ENCODE data around the gene FGFRL1.

The FGFRL1 gene, protein sequence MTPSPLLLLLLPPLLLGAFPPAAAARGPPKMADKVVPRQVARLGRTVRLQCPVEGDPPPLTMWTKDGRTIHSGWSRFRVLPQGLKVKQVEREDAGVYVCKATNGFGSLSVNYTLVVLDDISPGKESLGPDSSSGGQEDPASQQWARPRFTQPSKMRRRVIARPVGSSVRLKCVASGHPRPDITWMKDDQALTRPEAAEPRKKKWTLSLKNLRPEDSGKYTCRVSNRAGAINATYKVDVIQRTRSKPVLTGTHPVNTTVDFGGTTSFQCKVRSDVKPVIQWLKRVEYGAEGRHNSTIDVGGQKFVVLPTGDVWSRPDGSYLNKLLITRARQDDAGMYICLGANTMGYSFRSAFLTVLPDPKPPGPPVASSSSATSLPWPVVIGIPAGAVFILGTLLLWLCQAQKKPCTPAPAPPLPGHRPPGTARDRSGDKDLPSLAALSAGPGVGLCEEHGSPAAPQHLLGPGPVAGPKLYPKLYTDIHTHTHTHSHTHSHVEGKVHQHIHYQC

DNA sequence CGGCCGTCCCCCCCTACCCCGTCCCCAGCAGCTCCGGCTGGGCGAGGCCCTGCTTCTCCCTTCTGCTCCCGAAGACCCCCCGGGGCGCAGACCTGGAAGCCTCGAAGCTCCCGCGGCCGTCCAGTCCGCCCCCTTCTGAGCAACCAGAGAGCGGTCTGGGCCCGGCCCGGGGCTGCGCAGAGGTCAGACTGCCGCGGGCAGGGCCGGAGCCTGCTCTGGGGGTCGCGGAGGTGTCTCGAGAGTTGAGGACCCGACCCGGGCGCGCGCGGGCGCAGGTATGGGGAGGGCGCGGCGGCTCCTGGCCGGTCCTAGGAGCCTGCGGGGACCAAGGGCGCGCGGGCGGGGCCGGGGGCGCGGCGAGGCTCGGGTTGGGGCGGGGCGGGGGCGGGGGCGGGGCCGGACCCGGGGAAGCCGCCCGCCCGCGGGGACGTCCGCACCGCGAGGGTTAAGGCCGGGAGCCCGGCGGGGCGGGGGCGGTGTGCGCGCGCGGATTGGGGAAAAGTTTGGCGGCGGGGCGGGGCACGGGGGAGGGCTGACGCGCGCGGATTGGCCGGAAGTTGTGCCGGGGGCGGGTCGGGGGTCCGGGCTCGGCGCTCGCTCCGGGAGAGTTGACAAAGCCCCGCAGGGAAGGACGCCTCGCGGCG, at the start of gene FGFRL1:
Gene FGFRL1, plus strand, starts transcription at position 605 of the 644 bp plus-strand sequence. CDS start 860 bp downstream, outside the sequence.
- Mint-ChIP-seq H3K36me3 (peaks cover 7% of the 10 kb centered on the region), H3K27ac (peak within 1 kb of the TSS; percentile 90)
- ATAC-seq = peak; percentile 56

DNA sequence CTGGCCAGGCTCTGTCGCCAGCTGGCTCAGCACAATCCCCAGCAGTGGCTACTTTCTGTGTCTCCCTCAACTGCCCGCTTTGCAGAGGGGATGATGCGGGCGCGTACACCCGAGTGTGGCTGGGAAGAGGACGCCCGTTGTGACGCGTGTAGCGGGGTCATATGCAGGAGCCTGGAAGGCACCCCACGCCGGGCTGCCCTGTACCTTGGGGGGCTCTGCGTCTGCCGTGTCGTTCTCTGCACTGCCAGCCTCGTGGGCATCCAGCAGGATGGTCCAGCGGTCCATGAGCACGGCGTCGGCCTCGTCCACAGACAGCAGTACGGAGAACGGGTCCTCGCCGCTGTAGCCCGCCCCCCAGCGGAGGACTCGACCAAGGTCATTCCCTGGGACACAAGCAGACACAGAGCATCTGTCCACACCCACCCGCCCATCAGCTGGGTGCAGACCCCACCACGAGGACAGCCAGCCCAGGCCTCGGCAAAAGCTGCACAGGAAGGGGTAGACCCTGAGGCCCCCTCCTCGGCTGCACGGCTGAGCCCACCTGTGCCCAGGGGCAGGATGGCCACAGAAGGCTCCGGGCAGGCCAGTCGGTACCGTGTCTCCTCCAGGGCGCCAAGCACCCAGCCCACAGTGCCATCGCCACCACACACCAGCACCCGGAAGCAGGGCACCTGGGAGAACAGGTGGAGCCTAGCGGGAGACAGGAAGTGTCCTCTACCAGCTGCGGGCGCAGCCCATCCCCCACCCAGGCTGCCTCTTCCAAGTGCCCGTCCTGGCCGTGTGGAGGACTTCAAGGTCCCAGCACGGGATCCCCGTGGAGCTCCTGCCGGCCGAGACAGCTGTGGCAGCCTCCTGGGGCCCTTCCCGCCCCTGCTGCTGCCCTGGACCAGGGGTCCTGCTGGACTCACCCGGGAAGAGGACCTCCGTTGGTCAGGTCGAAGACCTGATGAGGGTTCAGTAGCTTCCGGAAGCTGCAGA, 48.9 kb upstream of the FGFRL1 start:
- no peaks in the 10 kb centered on the region for H3K4me1 Mint-ChIP-seq
- H3K36me3 Mint-ChIP-seq = peaks cover 12% of the 10 kb centered on the region
- no peak overlapping the region for H3K27ac Mint-ChIP-seq
- no peak overlapping the region for H3K4me3 Mint-ChIP-seq
- DNase-seq (ENCODE audit: low spot score in 2 of 2) (no peak), ATAC-seq (no peak)
- no peaks in the 10 kb centered on the region for H3K9me3 Mint-ChIP-seq

More for the DNA sequence above, at the start of gene FGFRL1:
- Mint-ChIP-seq H3K9me3 (no peaks in the 10 kb centered on the region), H3K4me1 (peaks cover 16% of the 10 kb centered on the region), H3K4me3 (peak within 1 kb of the TSS; percentile 89)
- peak; percentile 86 to 91 for DNase-seq (ENCODE audit: low spot score in 2 of 2)

- Mint-ChIP-seq H3K4me1 (no peaks in the 10 kb centered on the region), H3K9me3 (no peaks in the 10 kb centered on the region), H3K4me3 (no peak overlapping the region), H3K27ac (peak overlapping the region; percentile 40), H3K36me3 (peaks cover 12% of the 10 kb centered on the region)
- DNase-seq (ENCODE audit: low spot score in 2 of 2) (no peak), ATAC-seq (no peak)
Measured at GRCh38 chr4:963276-964225, 47.9 kb upstream of the FGFRL1 start.

GRCh38 chr4:964346-965025, 46.9 kb upstream of the FGFRL1 start:
- Mint-ChIP-seq H3K36me3 (peaks cover 7% of the 10 kb centered on the region), H3K4me3 (no peak overlapping the region), H3K4me1 (no peaks in the 10 kb centered on the region), H3K27ac (peak overlapping the region; percentile 40), H3K9me3 (no peaks in the 10 kb centered on the region)
- ATAC-seq (no peak), DNase-seq (ENCODE audit: low spot score in 2 of 2) (no peak)

DNA sequence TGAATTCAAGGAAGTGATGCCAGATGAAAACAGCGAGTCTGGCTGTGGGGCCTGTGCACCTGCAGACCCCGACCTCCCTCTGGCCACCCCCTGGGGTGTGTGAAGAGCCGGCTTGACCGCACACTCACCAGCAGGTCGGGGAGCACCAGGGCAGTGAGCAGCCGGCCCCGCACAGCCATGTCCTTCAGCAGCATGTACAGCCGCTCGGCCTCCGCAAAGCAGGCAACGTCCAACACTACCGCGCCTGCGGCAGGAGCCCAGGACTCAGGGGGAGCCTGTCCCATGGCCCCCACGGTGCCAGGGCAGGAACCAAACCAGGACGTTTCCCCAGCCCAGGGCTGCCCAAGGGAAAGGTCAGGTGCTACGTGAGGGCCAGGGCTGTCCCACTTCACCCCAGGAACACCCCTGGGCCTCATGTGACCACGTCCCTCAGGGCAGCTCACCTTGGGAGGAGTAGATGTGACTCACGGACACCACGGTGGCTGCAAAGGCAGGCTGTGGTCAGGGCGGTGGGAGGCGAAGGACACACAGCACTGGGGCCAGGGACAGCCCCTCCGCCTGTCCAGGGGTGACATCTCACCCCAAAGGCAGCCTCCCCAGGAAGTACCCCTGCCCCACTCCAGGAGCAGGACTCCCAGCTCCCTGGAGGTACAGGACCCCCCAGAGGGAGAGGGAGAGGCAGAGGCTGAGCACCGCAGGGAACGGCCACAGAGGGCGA, 46.2 kb upstream of the FGFRL1 start:
- DNase-seq (ENCODE audit: low spot score in 2 of 2) (no peak), ATAC-seq (no peak)
- H3K4me3 Mint-ChIP-seq = no peak overlapping the region
- H3K27ac Mint-ChIP-seq = no peak overlapping the region
- H3K9me3 Mint-ChIP-seq = no peaks in the 10 kb centered on the region
- H3K36me3 Mint-ChIP-seq = peaks cover 7% of the 10 kb centered on the region
- peaks cover 6% of the 10 kb centered on the region for H3K4me1 Mint-ChIP-seq

DNA sequence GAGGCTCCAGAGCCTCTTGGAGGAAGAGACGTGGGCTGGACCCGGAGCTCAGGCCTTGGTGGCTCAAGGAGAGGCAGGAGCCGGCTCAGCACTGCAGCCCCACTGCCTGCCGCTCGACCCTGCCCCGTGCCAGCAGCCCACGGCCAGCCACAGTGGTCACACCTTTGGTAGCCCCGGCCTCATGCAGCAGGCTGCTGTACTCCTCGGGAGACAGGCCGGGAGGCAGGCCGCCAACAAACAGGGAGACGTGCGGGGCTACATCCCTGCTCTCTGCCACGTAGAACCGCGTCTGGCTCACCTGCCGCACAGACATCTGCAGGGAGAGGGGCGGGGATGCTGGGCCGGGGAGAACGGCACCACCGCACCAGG, 45.7 kb upstream of the FGFRL1 start:
- Mint-ChIP-seq H3K36me3 (peaks cover 7% of the 10 kb centered on the region), H3K4me1 (peaks cover 11% of the 10 kb centered on the region), H3K4me3 (no peak overlapping the region), H3K9me3 (no peaks in the 10 kb centered on the region), H3K27ac (no peak overlapping the region)
- DNase-seq (ENCODE audit: low spot score in 2 of 2) (no peak), ATAC-seq (no peak)

GRCh38 chr4:966266-967112, 44.9 kb upstream of the FGFRL1 start:
- Mint-ChIP-seq H3K9me3 (no peaks in the 10 kb centered on the region), H3K27ac (no peak overlapping the region), H3K4me3 (no peak overlapping the region), H3K4me1 (peaks cover 18% of the 10 kb centered on the region), H3K36me3 (peaks cover 7% of the 10 kb centered on the region)
- ATAC-seq (no peak), DNase-seq (ENCODE audit: low spot score in 2 of 2) (no peak)

GRCh38 chr4:967113-968104, 44.0 kb upstream of the FGFRL1 start:
- no peak overlapping the region for H3K4me3 Mint-ChIP-seq
- no peak overlapping the region for H3K27ac Mint-ChIP-seq
- peaks cover 20% of the 10 kb centered on the region for H3K4me1 Mint-ChIP-seq
- H3K36me3 Mint-ChIP-seq = peaks cover 2% of the 10 kb centered on the region
- ATAC-seq = no peak
- DNase-seq (ENCODE audit: low spot score in 2 of 2) = no peak
- no peaks in the 10 kb centered on the region for H3K9me3 Mint-ChIP-seq

- Mint-ChIP-seq H3K27ac (no peak overlapping the region), H3K36me3 (no peaks in the 10 kb centered on the region), H3K4me1 (peaks cover 20% of the 10 kb centered on the region), H3K4me3 (no peak overlapping the region), H3K9me3 (no peaks in the 10 kb centered on the region)
- DNase-seq (ENCODE audit: low spot score in 2 of 2) (no peak), ATAC-seq (no peak)
Measured at GRCh38 chr4:968221-968620, 43.2 kb upstream of the FGFRL1 start.

DNA sequence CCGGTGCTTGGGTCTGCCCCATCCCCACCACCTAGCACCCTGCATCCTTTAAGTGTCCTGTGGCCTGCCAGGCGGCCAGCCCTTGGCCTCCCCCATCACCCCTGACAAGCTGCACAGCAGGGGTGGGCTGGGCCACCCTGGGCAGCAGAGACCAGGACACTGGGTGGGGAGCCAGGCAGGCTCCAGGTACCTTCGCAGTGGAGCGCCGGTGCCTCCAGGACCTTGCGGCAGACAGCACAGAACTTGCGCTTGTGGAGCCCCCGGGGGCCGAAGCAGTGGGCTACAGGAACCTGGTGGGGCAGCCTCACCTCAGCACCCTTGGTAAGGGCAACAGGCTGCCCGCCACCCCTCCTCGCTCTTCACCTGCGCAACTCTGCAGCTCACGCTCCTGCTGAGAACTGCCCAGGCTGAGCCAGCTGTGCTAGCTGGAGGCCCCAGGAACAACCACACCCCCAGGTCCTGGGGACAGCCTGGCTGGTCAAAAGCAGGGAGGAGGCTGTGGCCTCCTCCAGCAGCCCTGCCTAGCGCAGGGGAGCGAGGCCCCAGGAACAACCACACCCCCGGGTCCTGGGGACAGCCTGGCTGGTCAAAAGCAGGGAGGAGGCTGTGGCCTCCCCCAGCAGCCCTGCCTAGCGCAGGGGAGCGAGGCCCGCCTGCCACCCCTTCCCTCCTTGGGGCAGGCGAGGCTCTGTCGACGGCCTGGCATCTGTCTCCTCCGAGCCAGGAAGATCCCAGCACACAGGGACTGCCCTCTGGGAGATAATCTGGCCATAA, 42.6 kb upstream of the FGFRL1 start:
- DNase-seq (ENCODE audit: low spot score in 2 of 2) (no peak), ATAC-seq (no peak)
- H3K36me3 Mint-ChIP-seq = no peaks in the 10 kb centered on the region
- no peak overlapping the region for H3K4me3 Mint-ChIP-seq
- H3K27ac Mint-ChIP-seq = no peak overlapping the region
- H3K9me3 Mint-ChIP-seq = no peaks in the 10 kb centered on the region
- H3K4me1 Mint-ChIP-seq = peaks cover 20% of the 10 kb centered on the region

GRCh38 chr4:970046-970745, 41.2 kb upstream of the FGFRL1 start:
- ATAC-seq (peak; percentile 60), DNase-seq (ENCODE audit: low spot score in 2 of 2) (no peak)
- Mint-ChIP-seq H3K4me3 (peak overlapping the region; percentile 52), H3K4me1 (peaks cover 20% of the 10 kb centered on the region), H3K27ac (no peak overlapping the region), H3K36me3 (no peaks in the 10 kb centered on the region), H3K9me3 (no peaks in the 10 kb centered on the region)
